ENCODE measurements around the gene SOBP. TPM values are rescaled to one million over a fixed set of nuclear protein-coding genes. Genes with fewer than 3 reads are reported as not detected.

The SOBP gene
- total RNA-seq, 2 donors from 2014 or later = 1.5 to 1.9 TPM

- Histone ChIP-seq H3K9me3 (ENCODE audit: control insufficient read depth, low read length) (no peaks in the 10 kb centered on the region), H3K4me3 (ENCODE audit: low read length) (no peak overlapping the region), H3K36me3 (ENCODE audit: control insufficient read depth, insufficient read depth, low read length) (no peaks in the 10 kb centered on the region), H3K27ac (ENCODE audit: low read depth, low read length) (no peak overlapping the region), H3K4me1 (ENCODE audit: control insufficient read depth, insufficient read depth, low read length) (no peaks in the 10 kb centered on the region), H3K27me3 (ENCODE audit: control insufficient read depth, insufficient read depth, low read length, poor library complexity, severe bottlenecking) (no peaks in the 10 kb centered on the region), H3K9ac (ENCODE audit: extremely low read depth, low read length, poor library complexity, severe bottlenecking) (no peak overlapping the region)
- Mint-ChIP-seq H3K4me1 (peaks cover under 1% of the 10 kb centered on the region), H3K9me3 (no peaks in the 10 kb centered on the region), H3K27me3 (ENCODE audit: insufficient read depth) (peaks cover 2% of the 10 kb centered on the region), H3K4me3 (no peak overlapping the region), H3K36me3 (ENCODE audit: low read depth) (no peaks in the 10 kb centered on the region), H3K27ac (no peak overlapping the region)
- peak; percentile 18 for DNase-seq
- no peak for TF ChIP-seq CTCF (conservative IDR thresholded peaks at IDR 0.05)
- 92% methylated on average over 2 of the region's 2 CpGs; no CpG with 5 or more reads in 1 of the 2 experiments for WGBS, 2 experiments (ENCODE audit: insufficient coverage in 1 of 2, insufficient read length in 1 of 2)
Measured at GRCh38 chr6:107594736-107595135, 104.8 kb downstream of the SOBP start.

GRCh38 chr6:107598091-107598490, 108.2 kb downstream of the SOBP start:
- Mint-ChIP-seq H3K9me3 (no peaks in the 10 kb centered on the region), H3K27me3 (ENCODE audit: insufficient read depth) (no peaks in the 10 kb centered on the region), H3K4me1 (peaks cover 25% of the 10 kb centered on the region), H3K36me3 (ENCODE audit: low read depth) (no peaks in the 10 kb centered on the region), H3K27ac (no peak overlapping the region), H3K4me3 (no peak overlapping the region)
- no peaks in the 10 kb centered on the region for H3K9me3 ChIP-seq (ENCODE audit: control insufficient read depth, low read length)
- H3K27me3 ChIP-seq (ENCODE audit: control insufficient read depth, insufficient read depth, low read length, poor library complexity, severe bottlenecking) = no peaks in the 10 kb centered on the region
- H3K27ac ChIP-seq (ENCODE audit: low read depth, low read length) = no peak overlapping the region
- H3K36me3 ChIP-seq (ENCODE audit: control insufficient read depth, insufficient read depth, low read length) = no peaks in the 10 kb centered on the region
- no peak for TF ChIP-seq CTCF (conservative IDR thresholded peaks at IDR 0.05)
- peaks cover 8% of the 10 kb centered on the region for H3K4me1 ChIP-seq (ENCODE audit: control insufficient read depth, insufficient read depth, low read length)
- WGBS, 2 experiments (ENCODE audit: insufficient coverage in 1 of 2, insufficient read length in 1 of 2) = 90 to 93% methylated on average over 3 to 6 of the region's 6 CpGs
- DNase-seq = peak; percentile 3
- H3K9ac ChIP-seq (ENCODE audit: extremely low read depth, low read length, poor library complexity, severe bottlenecking) = no peak overlapping the region
- H3K4me3 ChIP-seq (ENCODE audit: low read length) = no peak overlapping the region

GRCh38 chr6:107599043-107599442, 109.1 kb downstream of the SOBP start:
- Histone ChIP-seq H3K27me3 (ENCODE audit: control insufficient read depth, insufficient read depth, low read length, poor library complexity, severe bottlenecking) (no peaks in the 10 kb centered on the region), H3K4me1 (ENCODE audit: control insufficient read depth, insufficient read depth, low read length) (peaks cover 8% of the 10 kb centered on the region), H3K36me3 (ENCODE audit: control insufficient read depth, insufficient read depth, low read length) (no peaks in the 10 kb centered on the region), H3K4me3 (ENCODE audit: low read length) (no peak overlapping the region), H3K9ac (ENCODE audit: extremely low read depth, low read length, poor library complexity, severe bottlenecking) (no peak overlapping the region), H3K9me3 (ENCODE audit: control insufficient read depth, low read length) (no peaks in the 10 kb centered on the region), H3K27ac (ENCODE audit: low read depth, low read length) (no peak overlapping the region)
- Mint-ChIP-seq H3K4me3 (no peak overlapping the region), H3K27ac (no peak overlapping the region), H3K36me3 (ENCODE audit: low read depth) (no peaks in the 10 kb centered on the region), H3K27me3 (ENCODE audit: insufficient read depth) (no peaks in the 10 kb centered on the region), H3K4me1 (peaks cover 25% of the 10 kb centered on the region), H3K9me3 (no peaks in the 10 kb centered on the region)
- DNase-seq = peak; percentile 7
- 96% methylated on average over 4 of the region's 4 CpGs for WGBS, 2 experiments (ENCODE audit: insufficient coverage in 1 of 2, insufficient read length in 1 of 2)
- TF ChIP-seq CTCF (conservative IDR thresholded peaks at IDR 0.05) = no peak

All from endodermal cell (in vitro differentiated cells).